ENCODE measurements around the gene PIKFYVE.

PIKFYVE gene

GRCh38 chr2:208274748-208275147 is 8.7 kb downstream of the PIKFYVE start:
- no peak overlapping the region for H3K4me3 ChIP-seq (ENCODE audit: low read depth, low read length)
- ChIA-PET POLR2A (no interaction called here), CTCF (interaction anchor here (1.3 kb wide), 1 partner anchor 99 kb away, joined by 4 read pairs; no protein-coding TSS in a partner anchor)
- DNase-seq (ENCODE audit: low read depth, low spot score), result no peak
- TF ChIP-seq CTCF (IDR thresholded peaks at IDR 0.05; ENCODE audit: insufficient read depth, low read length, missing control alignments), result no peak

GRCh38 chr2:208278549-208278948 is 12.5 kb downstream of the PIKFYVE start:
- no peak for TF ChIP-seq CTCF (IDR thresholded peaks at IDR 0.05; ENCODE audit: insufficient read depth, low read length, missing control alignments)

GRCh38 chr2:208279236-208279635 is 13.2 kb downstream of the PIKFYVE start:
- DNase-seq (ENCODE audit: low read depth, low spot score), result no peak
- TF ChIP-seq CTCF (IDR thresholded peaks at IDR 0.05; ENCODE audit: insufficient read depth, low read length, missing control alignments), result no peak
- H3K4me3 ChIP-seq (ENCODE audit: low read depth, low read length), result no peak overlapping the region
- ChIA-PET CTCF (interaction anchor here (1.2 to 2.0 kb wide), 2 partner anchors 9 to 104 kb away, joined by 4 to 5 read pairs; no protein-coding TSS in a partner anchor), POLR2A (no interaction called here)

More at GRCh38 chr2:208278549-208278948, 12.5 kb downstream of the PIKFYVE start:
- CTCF ChIA-PET, result no interaction called here
- no peak for DNase-seq (ENCODE audit: low read depth, low spot score)
- POLR2A ChIA-PET, result interaction anchor here (0.7 kb wide), 1 partner anchor 1863 kb away, joined by 4 read pairs; no protein-coding TSS in a partner anchor
- H3K4me3 ChIP-seq (ENCODE audit: low read depth, low read length), result no peak overlapping the region

- no peak overlapping the region for H3K4me3 ChIP-seq (ENCODE audit: low read depth, low read length)
- no peak for TF ChIP-seq CTCF (IDR thresholded peaks at IDR 0.05; ENCODE audit: insufficient read depth, low read length, missing control alignments)
- CTCF ChIA-PET, result interaction anchor here (1.2 to 2.0 kb wide), 3 partner anchors 10 to 105 kb away, joined by 3 to 5 read pairs (median 4); no protein-coding TSS in a partner anchor
- no peak for DNase-seq (ENCODE audit: low read depth, low spot score)
- POLR2A ChIA-PET, result no interaction called here
Measured at GRCh38 chr2:208280234-208280633, 14.2 kb downstream of the PIKFYVE start.

- TF ChIP-seq CTCF (IDR thresholded peaks at IDR 0.05; ENCODE audit: insufficient read depth, low read length, missing control alignments), result no peak
- CTCF ChIA-PET, result interaction anchor here (1.3 to 2.0 kb wide), 2 partner anchors 10 to 27 kb away, joined by 3 to 5 read pairs; no protein-coding TSS in a partner anchor
- POLR2A ChIA-PET, result no interaction called here
- H3K4me3 ChIP-seq (ENCODE audit: low read depth, low read length), result no peak overlapping the region
- peak; percentile 16 for DNase-seq (ENCODE audit: low read depth, low spot score)
Measured at GRCh38 chr2:208280933-208281332, 14.9 kb downstream of the PIKFYVE start.

- no peak for TF ChIP-seq CTCF (IDR thresholded peaks at IDR 0.05; ENCODE audit: insufficient read depth, low read length, missing control alignments)
- ChIA-PET CTCF (interaction anchor here (1.2 kb wide), 1 partner anchor 30 kb away, joined by 3 read pairs; no protein-coding TSS in a partner anchor), POLR2A (no interaction called here)
Measured at GRCh38 chr2:208285853-208286252, 19.8 kb downstream of the PIKFYVE start.

More at GRCh38 chr2:208285853-208286252, 19.8 kb downstream of the PIKFYVE start:
- DNase-seq (ENCODE audit: low read depth, low spot score), result no peak
- no peak overlapping the region for H3K4me3 ChIP-seq (ENCODE audit: low read depth, low read length)

Measured in AG04449 (cell line).